ENCODE results near the gene THRB. TPM values are rescaled to one million over a fixed set of nuclear protein-coding genes. Genes with fewer than 3 reads are reported as not detected.

Gene THRB
- total RNA-seq, 6 donors from 2014 or later, result 5.5 to 15.2 (median 12.0) TPM

DNA sequence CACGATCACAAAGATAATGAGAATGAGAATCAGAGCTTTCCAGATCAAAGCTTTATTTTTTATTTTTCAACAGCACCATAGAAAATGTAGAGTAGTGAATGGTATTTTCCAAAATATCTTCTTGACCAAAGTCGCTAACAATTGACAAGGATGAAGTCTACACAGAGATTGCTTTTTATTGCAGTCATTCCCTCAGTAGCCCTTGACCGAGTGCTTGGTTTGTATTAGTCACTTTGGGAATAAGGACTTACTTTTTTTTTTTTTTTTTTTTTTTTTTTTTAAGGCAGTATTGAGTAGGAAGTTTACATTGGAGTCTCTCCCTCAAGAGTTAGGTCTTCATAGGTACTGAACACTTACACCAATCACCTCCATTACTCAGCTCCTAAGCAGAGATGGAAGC is 39.8 kb downstream of the THRB start:
- H3K36me3 ChIP-seq, result no peaks in the 10 kb centered on the region
- H3K4me3 ChIP-seq, result no peak overlapping the region
- TF ChIP-seq EP300 (IDR thresholded peaks at IDR 0.05) (no peak), POLR2A (IDR thresholded peaks at IDR 0.05) (no peak), POLR2AphosphoS5 (IDR thresholded peaks at IDR 0.05) (no peak)
- TF ChIP-seq, protein P1, sequence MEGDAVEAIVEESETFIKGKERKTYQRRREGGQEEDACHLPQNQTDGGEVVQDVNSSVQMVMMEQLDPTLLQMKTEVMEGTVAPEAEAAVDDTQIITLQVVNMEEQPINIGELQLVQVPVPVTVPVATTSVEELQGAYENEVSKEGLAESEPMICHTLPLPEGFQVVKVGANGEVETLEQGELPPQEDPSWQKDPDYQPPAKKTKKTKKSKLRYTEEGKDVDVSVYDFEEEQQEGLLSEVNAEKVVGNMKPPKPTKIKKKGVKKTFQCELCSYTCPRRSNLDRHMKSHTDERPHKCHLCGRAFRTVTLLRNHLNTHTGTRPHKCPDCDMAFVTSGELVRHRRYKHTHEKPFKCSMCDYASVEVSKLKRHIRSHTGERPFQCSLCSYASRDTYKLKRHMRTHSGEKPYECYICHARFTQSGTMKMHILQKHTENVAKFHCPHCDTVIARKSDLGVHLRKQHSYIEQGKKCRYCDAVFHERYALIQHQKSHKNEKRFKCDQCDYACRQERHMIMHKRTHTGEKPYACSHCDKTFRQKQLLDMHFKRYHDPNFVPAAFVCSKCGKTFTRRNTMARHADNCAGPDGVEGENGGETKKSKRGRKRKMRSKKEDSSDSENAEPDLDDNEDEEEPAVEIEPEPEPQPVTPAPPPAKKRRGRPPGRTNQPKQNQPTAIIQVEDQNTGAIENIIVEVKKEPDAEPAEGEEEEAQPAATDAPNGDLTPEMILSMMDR (IDR thresholded peaks at IDR 0.05), result no peak
- DNase-seq (no peak), ATAC-seq (ENCODE audit: low FRiP score in 2 of 2) (no peak)
- H3K27me3 ChIP-seq, result no peaks in the 10 kb centered on the region
- no peaks in the 10 kb centered on the region for H3K9me3 ChIP-seq
- 79 to 84% methylated on average over 3 of the region's 3 CpGs for WGBS, 2 donors
- peaks cover 0 to 6% (median 0%) of the 10 kb centered on the region in 4 donors for H3K4me1 ChIP-seq
- H3K27ac ChIP-seq, result no peak overlapping the region

DNA sequence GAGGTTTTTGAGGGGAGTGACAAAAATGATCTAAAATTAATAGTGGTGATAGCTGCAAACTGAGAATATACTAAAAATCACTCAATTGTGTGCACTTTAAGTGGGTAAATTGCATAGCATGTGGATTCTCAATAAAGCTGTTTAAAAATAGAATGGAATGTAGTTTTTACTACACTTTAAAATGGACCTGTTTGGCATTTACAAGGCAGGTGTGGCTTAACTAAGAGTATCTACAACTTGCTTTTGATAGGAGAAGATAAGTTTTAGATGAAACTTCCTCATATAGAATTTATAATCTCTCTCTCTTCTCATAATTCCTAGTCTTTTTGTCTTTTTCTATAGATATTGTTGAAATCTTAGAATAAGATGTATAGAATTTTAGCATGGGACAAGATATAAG is 40.3 kb downstream of the THRB start:
- no peak for DNase-seq
- Histone ChIP-seq H3K4me3 (no peak overlapping the region), H3K27me3 (no peaks in the 10 kb centered on the region), H3K4me1 (peaks cover 0 to 6% (median 0%) of the 10 kb centered on the region in 4 donors), H3K36me3 (no peaks in the 10 kb centered on the region), H3K27ac (no peak overlapping the region), H3K9me3 (no peaks in the 10 kb centered on the region)
- no peak for ATAC-seq (ENCODE audit: low FRiP score in 2 of 2)
- TF ChIP-seq POLR2AphosphoS5 (IDR thresholded peaks at IDR 0.05) (no peak), POLR2A (IDR thresholded peaks at IDR 0.05) (no peak), EP300 (IDR thresholded peaks at IDR 0.05) (no peak)
- TF ChIP-seq, protein P1 (IDR thresholded peaks at IDR 0.05), result no peak

DNA sequence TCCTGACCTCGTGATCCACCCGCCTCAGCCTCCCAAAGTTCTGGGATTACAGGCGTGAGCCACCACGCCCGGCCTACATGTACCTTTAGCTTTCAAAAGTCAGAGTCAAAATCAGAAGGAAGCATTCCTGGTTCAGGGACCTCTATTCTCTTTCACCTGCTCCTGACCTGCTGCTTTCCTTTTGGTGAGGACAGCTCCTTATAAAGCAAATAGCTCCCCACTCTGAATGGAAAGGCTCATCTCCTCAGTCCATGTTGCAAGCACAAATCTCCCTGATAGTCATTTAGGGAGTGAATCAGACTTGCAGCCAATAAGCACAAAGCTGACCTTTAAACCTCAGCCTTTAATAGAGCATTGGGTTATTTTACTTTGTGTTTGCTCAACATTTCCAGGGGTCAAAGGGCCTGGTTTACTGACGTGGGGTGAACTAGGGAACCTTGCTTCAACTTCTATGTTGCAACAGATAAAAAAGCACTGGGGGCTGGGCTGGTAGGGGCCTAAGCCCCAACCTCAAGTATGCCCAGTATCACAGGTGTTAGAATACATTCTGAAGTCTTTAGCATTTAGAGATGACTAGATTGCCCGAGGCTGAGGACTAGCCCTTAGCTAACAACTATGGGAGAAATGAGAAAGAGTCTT is 43.1 kb downstream of the THRB start:
- 84 to 97% methylated on average over 6 to 7 of the region's 7 CpGs for WGBS, 2 donors
- H3K4me3 ChIP-seq, result no peak overlapping the region
- H3K27me3 ChIP-seq, result no peaks in the 10 kb centered on the region
- H3K9me3 ChIP-seq, result no peaks in the 10 kb centered on the region
- H3K36me3 ChIP-seq, result no peaks in the 10 kb centered on the region
- H3K4me1 ChIP-seq, result peaks cover 0 to 6% (median 0%) of the 10 kb centered on the region in 4 donors
- no peak overlapping the region for H3K27ac ChIP-seq
- ATAC-seq (ENCODE audit: low FRiP score in 2 of 2), result no peak
- no peak for DNase-seq
- TF ChIP-seq POLR2AphosphoS5 (IDR thresholded peaks at IDR 0.05), result no peak
- no peak for TF ChIP-seq POLR2A (IDR thresholded peaks at IDR 0.05)
- TF ChIP-seq EP300 (IDR thresholded peaks at IDR 0.05), result no peak
- TF ChIP-seq, protein P1 (IDR thresholded peaks at IDR 0.05), result no peak

DNA sequence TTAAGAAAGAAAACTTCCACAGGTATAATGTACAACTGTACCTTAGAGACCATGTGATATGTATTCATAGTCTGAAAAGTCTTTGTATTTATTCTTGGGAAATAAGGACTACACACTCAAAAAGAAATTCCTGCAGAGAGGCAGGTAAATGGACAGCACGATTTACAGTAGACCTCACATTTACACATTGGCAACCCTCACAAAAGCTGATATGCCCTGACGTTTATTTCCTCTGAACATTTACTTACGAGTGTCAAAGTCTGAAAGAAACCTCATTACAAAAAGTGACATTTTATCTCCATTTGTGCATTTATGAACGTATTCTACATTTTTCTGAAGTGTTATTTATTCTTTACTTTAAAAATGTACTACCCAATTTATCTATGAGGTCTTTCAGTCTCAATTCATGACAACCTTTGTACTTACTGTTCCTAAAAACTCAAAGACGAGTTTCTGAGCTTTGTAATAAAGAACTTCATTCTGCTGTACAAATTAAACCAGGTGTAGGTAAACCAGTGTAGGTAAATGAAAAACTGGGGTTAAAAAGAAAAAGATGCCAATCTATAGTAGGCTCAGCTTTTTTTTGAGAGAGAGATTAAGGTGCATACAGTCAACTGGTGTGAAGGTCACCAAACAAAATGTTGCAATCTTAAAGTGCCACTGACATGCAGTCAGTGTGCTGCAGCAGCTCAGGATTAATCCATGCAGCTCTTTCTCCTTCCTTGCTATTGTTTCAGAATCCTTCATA is 44.3 kb downstream of the THRB start:
- no peaks in the 10 kb centered on the region for H3K9me3 ChIP-seq
- H3K36me3 ChIP-seq, result no peaks in the 10 kb centered on the region
- TF ChIP-seq POLR2AphosphoS5 (IDR thresholded peaks at IDR 0.05), result no peak
- TF ChIP-seq, protein P1 (IDR thresholded peaks at IDR 0.05), result no peak
- TF ChIP-seq EP300 (IDR thresholded peaks at IDR 0.05), result no peak
- TF ChIP-seq POLR2A (IDR thresholded peaks at IDR 0.05), result no peak
- 70 to 71% methylated on average over 5 of the region's 5 CpGs for WGBS, 2 donors
- no peak for DNase-seq
- no peak overlapping the region for H3K4me3 ChIP-seq
- H3K27ac ChIP-seq, result no peak overlapping the region
- H3K27me3 ChIP-seq, result no peaks in the 10 kb centered on the region
- ATAC-seq (ENCODE audit: low FRiP score in 2 of 2), result no peak
- peaks cover 0 to 6% (median 0%) of the 10 kb centered on the region in 4 donors for H3K4me1 ChIP-seq

Data from upper lobe of left lung (tissue), 6 donors.